Astrocyte (in vitro differentiated cells and primary cell): ENCODE measurements around the gene DCAF6. TPM values are rescaled to one million over a fixed set of nuclear protein-coding genes. Genes with fewer than 3 reads are reported as not detected.

Experiments
- DNase-seq: peaks from one replicate; pipeline ENCODE4 v3.0.0-alpha.2; 2010; ENCODE audit warnings: low read depth
- FAIRE-seq: peaks from 2 replicates; lab custom pipeline; 2011; peaks lifted over from hg19 to GRCh38; lab: Jason Lieb, UNC
- H2AFZ ChIP-seq: 2 replicates; pipeline ENCODE4 v1.6.0; 2012; ENCODE audit warnings: low read depth, low read length, inconsistent platforms
- H3K27ac ChIP-seq: 2 replicates; pipeline ENCODE4 v1.5.1; 2011; ENCODE audit warnings: low read depth, low read length, inconsistent platforms
- H3K27me3 ChIP-seq: 2 replicates; pipeline ENCODE4 v1.6.0; 2011; ENCODE audit warnings: low read length, inconsistent platforms; ENCODE audit not compliant: insufficient read depth
- H3K36me3 ChIP-seq: 2 replicates; pipeline ENCODE4 v1.5.1; 2011; ENCODE audit warnings: low read length, inconsistent platforms; ENCODE audit not compliant: insufficient read depth
- H3K4me1 ChIP-seq: 2 replicates; pipeline ENCODE4 v1.5.1; 2011; ENCODE audit warnings: low read length, inconsistent platforms; ENCODE audit not compliant: insufficient read depth
- H3K4me2 ChIP-seq: 2 replicates; pipeline ENCODE4 v1.6.0; 2012; ENCODE audit warnings: low read length, inconsistent platforms
- H3K4me3 ChIP-seq: 2 replicates; pipeline ENCODE4 v1.5.1; 2011; ENCODE audit warnings: low read depth, mild to moderate bottlenecking, low read length, inconsistent platforms; ENCODE audit not compliant: insufficient read depth
- H3K79me2 ChIP-seq: 2 replicates; pipeline ENCODE4 v1.6.0; 2012; ENCODE audit warnings: mild to moderate bottlenecking, low read length, inconsistent platforms; ENCODE audit not compliant: insufficient read depth
- H3K9ac ChIP-seq: 2 replicates; pipeline ENCODE4 v1.6.0; 2012; ENCODE audit warnings: mild to moderate bottlenecking, low read length, inconsistent platforms
- H3K9me3 ChIP-seq: 2 replicates; pipeline ENCODE4 v1.5.1; 2012; ENCODE audit warnings: low read depth, mild to moderate bottlenecking, low read length, inconsistent platforms; ENCODE audit not compliant: insufficient read depth
- H4K20me1 ChIP-seq: 2 replicates; pipeline ENCODE4 v1.6.0; 2012; ENCODE audit warnings: low read length, inconsistent platforms; ENCODE audit not compliant: insufficient read depth
- H3K27ac Mint-ChIP-seq: one replicate; pipeline ENCODE4 v1.8.0; 2021; ENCODE audit warnings: mild to moderate bottlenecking, mixed read lengths; ENCODE audit not compliant: unreplicated experiment
- H3K27me3 Mint-ChIP-seq: one replicate; pipeline ENCODE4 v1.8.0; 2021; ENCODE audit warnings: low read depth, mixed read lengths; ENCODE audit not compliant: unreplicated experiment
- H3K36me3 Mint-ChIP-seq: one replicate; pipeline ENCODE4 v1.8.0; 2021; ENCODE audit warnings: low read depth, mixed read lengths; ENCODE audit not compliant: unreplicated experiment
- H3K4me1 Mint-ChIP-seq: one replicate; pipeline ENCODE4 v1.8.0; 2021; ENCODE audit warnings: low read depth, mixed read lengths; ENCODE audit not compliant: unreplicated experiment
- H3K4me3 Mint-ChIP-seq: one replicate; pipeline ENCODE4 v1.8.0; 2021; ENCODE audit warnings: mild to moderate bottlenecking, moderate library complexity, mixed read lengths; ENCODE audit not compliant: unreplicated experiment
- H3K9me3 Mint-ChIP-seq: one replicate; pipeline ENCODE4 v1.8.0; 2021; ENCODE audit warnings: mild to moderate bottlenecking, mixed read lengths; ENCODE audit not compliant: unreplicated experiment
- EZH2 ChIP-seq: IDR thresholded peaks from 2 replicates; pipeline ENCODE4 v1.6.1; 2012; ENCODE audit warnings: mild to moderate bottlenecking, low read length, inconsistent platforms; ENCODE audit not compliant: insufficient read depth
- total RNA-seq: library from RNA; stranded (reverse); gene quantifications from 2 replicates; pipeline ENCODE4 v1.2.1, GENCODE V29; 2021
- TF ChIP-seq, protein P1 (sequence below): IDR thresholded peaks from 2 replicates; pipeline ENCODE4 v1.5.1; 2011; ENCODE audit warnings: low read depth, mild to moderate bottlenecking, inconsistent platforms, low read length, moderate library complexity; ENCODE audit not compliant: insufficient read depth

DCAF6 gene
- total RNA-seq, 1 donor from 2014 or later: 57.4 TPM

DNA sequence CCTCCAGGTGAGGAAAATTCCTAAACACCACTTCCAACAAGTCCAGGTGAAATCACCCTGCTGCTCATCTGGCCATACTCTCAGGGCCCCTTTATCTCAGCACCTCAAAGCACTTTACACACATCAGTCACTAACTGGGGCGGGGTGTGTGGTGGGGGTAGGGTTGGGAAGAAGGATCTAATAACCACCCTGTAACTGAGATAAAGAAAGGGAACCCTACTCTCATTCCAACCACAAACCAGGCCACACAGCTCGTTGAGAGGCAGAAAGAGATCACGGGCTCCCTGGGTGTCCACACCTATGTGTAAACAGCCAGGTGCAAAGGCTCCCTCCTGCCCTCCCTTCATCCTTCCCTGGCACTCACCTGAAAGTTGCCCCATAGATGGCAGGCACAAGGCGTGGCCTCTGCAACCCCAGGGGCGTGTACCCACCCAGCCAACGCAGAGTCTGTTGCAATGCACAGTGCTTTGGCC lies 179.9 kb downstream of the DCAF6 start:
- peaks cover 4% of the 10 kb centered on the region for H4K20me1 ChIP-seq
- no peaks in the 10 kb centered on the region for H3K27me3 ChIP-seq
- Mint-ChIP-seq H3K4me1 (peaks cover 13% of the 10 kb centered on the region), H3K36me3 (peaks cover 21% of the 10 kb centered on the region), H3K27me3 (no peaks in the 10 kb centered on the region), H3K27ac (no peak overlapping the region), H3K9me3 (peaks cover 11% of the 10 kb centered on the region), H3K4me3 (no peak overlapping the region)
- no peaks in the 10 kb centered on the region for H3K79me2 ChIP-seq
- FAIRE-seq (no peak), DNase-seq (no peak)
- H3K9me3 ChIP-seq: no peaks in the 10 kb centered on the region
- H3K9ac ChIP-seq: no peak overlapping the region
- H3K36me3 ChIP-seq: peaks cover 3% of the 10 kb centered on the region
- H3K27ac ChIP-seq: no peak overlapping the region
- no peak overlapping the region for H3K4me2 ChIP-seq
- no peak for TF ChIP-seq EZH2
- TF ChIP-seq, protein P1, sequence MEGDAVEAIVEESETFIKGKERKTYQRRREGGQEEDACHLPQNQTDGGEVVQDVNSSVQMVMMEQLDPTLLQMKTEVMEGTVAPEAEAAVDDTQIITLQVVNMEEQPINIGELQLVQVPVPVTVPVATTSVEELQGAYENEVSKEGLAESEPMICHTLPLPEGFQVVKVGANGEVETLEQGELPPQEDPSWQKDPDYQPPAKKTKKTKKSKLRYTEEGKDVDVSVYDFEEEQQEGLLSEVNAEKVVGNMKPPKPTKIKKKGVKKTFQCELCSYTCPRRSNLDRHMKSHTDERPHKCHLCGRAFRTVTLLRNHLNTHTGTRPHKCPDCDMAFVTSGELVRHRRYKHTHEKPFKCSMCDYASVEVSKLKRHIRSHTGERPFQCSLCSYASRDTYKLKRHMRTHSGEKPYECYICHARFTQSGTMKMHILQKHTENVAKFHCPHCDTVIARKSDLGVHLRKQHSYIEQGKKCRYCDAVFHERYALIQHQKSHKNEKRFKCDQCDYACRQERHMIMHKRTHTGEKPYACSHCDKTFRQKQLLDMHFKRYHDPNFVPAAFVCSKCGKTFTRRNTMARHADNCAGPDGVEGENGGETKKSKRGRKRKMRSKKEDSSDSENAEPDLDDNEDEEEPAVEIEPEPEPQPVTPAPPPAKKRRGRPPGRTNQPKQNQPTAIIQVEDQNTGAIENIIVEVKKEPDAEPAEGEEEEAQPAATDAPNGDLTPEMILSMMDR: no peak
- no peak overlapping the region for H3K4me3 ChIP-seq
- no peak overlapping the region for H2AFZ ChIP-seq
- peaks cover 11% of the 10 kb centered on the region for H3K4me1 ChIP-seq

DNA sequence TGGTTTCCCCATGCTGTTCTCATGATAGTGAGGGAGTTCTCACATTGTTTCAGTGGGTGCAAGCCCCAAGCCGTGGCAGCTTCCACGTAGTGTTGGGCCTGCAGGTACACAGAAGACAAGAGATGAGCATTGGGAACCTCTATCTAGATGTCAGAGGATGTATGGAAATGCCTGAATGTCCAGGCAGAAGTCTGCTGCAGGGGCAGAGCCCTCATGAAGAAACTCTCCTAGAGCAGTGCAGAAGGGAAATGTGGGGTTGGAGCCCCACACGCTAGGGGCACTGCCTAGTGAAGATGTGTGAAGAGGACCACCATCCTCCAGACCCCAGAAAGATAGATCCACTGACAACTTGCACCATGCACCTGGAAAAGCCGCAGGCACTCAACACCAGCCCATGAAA lies 183.3 kb downstream of the DCAF6 start:
- H4K20me1 ChIP-seq: peaks cover 2% of the 10 kb centered on the region
- FAIRE-seq (no peak), DNase-seq (no peak)
- TF ChIP-seq EZH2: no peak
- TF ChIP-seq, protein P1: no peak
- H3K9me3 ChIP-seq: no peaks in the 10 kb centered on the region
- no peak overlapping the region for H3K4me2 ChIP-seq
- H2AFZ ChIP-seq: no peak overlapping the region
- no peak overlapping the region for H3K27ac ChIP-seq
- no peaks in the 10 kb centered on the region for H3K27me3 Mint-ChIP-seq
- H3K4me3 Mint-ChIP-seq: no peak overlapping the region
- H3K36me3 ChIP-seq: peaks cover 3% of the 10 kb centered on the region
- no peak overlapping the region for H3K9ac ChIP-seq
- H3K9me3 Mint-ChIP-seq: peaks cover 11% of the 10 kb centered on the region
- H3K36me3 Mint-ChIP-seq: peaks cover 24% of the 10 kb centered on the region
- H3K4me3 ChIP-seq: no peak overlapping the region
- no peaks in the 10 kb centered on the region for H3K27me3 ChIP-seq
- H3K79me2 ChIP-seq: peaks cover 11% of the 10 kb centered on the region
- peaks cover 15% of the 10 kb centered on the region for H3K4me1 ChIP-seq
- H3K27ac Mint-ChIP-seq: no peak overlapping the region
- peaks cover 1% of the 10 kb centered on the region for H3K4me1 Mint-ChIP-seq

DNA sequence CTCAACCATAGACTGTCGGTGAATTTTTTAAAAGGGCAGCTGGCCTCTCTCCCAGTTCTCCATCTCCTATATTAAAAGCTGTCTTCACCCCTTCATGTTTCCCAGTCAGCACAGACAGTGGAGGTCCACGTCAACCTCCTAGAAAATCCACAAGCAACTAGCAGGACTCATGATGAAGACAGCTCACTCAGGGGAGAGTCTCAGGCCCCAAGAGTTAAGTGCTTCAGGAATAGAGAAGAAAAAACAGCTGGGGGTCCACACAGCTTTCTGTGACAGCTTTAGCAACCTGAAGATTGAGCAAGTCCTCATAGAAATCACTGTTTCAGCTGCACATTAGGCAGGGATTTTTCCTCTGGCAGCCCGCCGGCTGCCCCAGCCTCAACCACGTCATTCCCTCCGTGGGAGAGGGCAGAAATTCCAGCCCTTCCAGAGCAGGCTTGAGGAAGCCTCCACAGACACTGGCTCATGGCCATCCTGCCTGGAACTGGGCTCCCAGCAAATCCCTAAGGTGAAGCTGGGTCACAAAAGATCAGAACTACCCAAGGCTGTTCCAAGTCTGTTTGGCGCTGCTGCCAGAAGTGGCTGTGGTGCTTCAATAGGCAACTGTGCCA lies 185.0 kb downstream of the DCAF6 start:
- no peaks in the 10 kb centered on the region for H4K20me1 ChIP-seq
- Mint-ChIP-seq H3K9me3 (peaks cover 11% of the 10 kb centered on the region), H3K4me1 (peaks cover 12% of the 10 kb centered on the region), H3K27me3 (no peaks in the 10 kb centered on the region), H3K27ac (no peak overlapping the region), H3K36me3 (peaks cover 22% of the 10 kb centered on the region), H3K4me3 (no peak overlapping the region)
- no peaks in the 10 kb centered on the region for H3K9me3 ChIP-seq
- peak overlapping the region; percentile 15 for H3K4me3 ChIP-seq
- H3K27me3 ChIP-seq: no peaks in the 10 kb centered on the region
- H3K4me2 ChIP-seq: peak overlapping the region; percentile 70
- H3K27ac ChIP-seq: peak overlapping the region; percentile 71
- peak overlapping the region; percentile 71 for H3K9ac ChIP-seq
- peaks cover 3% of the 10 kb centered on the region for H3K36me3 ChIP-seq
- TF ChIP-seq, protein P1: no peak
- no peak for TF ChIP-seq EZH2
- peak overlapping the region; percentile 1 for H2AFZ ChIP-seq
- H3K79me2 ChIP-seq: peaks cover 12% of the 10 kb centered on the region
- DNase-seq: peak; percentile 83
- peaks cover 15% of the 10 kb centered on the region for H3K4me1 ChIP-seq
- FAIRE-seq: peak; percentile 23
